NCI-H187 treated with DMSO at 0.1 percent for 48 hours (cell line): ENCODE measurements around the gene CMSS1.

Experiments
- DNase-seq: peaks from one replicate; lab custom pipeline; 2025; lab: John Stamatoyannopoulos, UW

Gene CMSS1

DNA sequence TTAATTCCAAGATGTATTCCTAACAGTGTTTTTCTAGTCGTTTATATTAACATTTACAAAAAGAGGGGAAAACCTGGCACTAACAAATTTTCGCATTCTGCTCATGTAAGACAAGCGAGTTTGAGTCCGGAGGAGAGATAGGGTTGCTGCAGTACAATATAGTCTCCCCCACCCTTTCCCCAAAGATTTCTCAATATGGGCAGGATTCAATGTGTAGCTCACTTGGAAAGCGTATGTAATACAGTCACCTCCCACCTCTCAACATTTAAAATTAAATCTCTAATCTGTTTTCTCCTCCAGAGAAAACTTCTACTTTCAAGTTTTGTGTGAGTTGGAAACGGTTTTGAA lies 57.9 kb downstream of the CMSS1 start:
- DNase-seq: no peak

- DNase-seq: no peak
These were observed 58.5 kb downstream of the CMSS1 start for GRCh38 chr3:99875929-99876841.

GRCh38 chr3:99877031-99877579 lies 59.4 kb downstream of the CMSS1 start:
- no peak for DNase-seq

- no peak for DNase-seq
These were observed 60.3 kb downstream of the CMSS1 start for GRCh38 chr3:99878005-99878404.

DNA sequence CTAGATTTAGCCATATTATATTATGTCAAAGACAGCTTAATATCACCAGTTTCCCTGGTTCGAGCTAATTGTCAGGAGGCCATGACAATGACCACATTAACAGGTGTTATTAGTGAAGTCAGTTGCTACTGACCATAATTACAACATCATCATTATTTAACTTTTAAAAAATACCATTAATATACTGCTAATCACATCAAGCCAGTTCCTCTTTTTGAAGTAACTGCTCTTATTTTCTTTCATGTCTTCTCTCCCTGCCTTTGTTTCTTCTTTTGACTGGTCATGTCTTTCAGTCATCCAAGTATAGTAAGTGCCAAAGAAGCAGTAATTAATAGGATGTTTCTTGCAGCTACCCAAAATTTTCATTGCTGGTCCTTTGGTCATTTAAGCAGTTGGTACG lies 61.6 kb downstream of the CMSS1 start:
- no peak for DNase-seq

DNA sequence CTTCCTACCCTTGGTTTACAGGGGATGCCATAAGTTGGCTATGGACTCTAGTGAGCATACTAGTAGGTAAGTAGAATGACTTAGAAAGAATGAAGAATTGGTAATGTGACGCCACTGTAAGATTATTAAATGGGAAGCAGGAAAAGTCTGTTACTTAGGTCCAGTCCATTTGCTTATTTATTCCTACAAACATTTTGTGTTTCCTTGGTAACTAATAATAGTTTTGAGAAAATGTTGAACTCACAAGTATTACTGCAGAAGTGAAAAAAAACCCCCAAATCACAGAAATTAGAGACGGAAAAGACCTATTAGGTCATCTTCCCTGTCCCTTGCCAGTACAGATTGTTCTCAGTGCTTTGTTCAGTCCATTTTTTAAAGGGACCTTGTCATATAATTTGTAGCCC lies 63.5 kb downstream of the CMSS1 start:
- no peak for DNase-seq

DNA sequence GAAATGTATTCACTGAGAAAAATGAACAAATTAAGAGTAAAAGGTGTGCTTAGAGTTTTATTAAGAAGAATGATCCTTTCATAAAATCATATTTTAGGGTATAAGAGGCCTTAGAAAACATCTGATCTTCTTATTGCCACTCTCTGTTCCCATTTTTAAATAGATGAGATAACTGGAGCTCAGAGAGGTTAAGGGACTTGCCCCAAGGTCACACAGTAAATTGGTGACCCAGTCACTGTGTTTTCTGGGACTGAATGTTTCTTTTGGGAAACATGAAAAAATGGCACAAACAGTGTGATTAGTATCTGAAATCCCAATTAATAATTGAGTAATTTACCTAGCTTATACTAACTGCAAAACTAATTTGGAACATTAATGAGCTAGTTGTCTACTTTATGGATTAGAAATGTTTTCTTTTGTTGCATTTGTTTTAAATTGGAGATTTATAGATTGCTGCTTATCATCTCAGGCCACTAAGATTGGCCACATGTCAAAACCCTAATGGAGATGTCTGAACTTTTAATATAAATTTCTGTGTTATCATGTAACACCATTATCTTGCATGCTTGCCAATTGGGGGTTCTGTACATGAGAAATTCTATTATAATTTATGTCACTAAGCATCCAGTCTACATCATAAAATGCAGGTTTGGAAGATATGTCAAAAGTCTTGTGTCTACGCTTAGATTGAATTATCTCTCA lies 64.9 kb downstream of the CMSS1 start:
- DNase-seq: no peak

DNA sequence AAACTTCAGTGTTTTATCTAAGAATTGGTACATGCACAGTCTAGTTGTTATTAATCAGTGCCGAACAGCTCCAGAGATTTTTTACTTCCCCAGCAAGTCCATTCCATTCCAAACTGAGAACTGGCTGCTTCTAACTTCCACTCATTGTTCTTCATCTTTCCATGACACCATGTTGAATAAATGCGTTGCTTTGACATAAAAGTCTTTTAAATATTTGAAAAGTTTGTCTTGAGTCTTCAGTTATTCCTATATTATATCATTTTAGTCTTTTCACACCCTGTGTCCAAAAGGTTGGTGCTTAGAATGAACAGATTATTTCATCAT lies 65.4 kb downstream of the CMSS1 start:
- DNase-seq: no peak

- no peak for DNase-seq
These were observed 66.0 kb downstream of the CMSS1 start for GRCh38 chr3:99883693-99884092.

DNA sequence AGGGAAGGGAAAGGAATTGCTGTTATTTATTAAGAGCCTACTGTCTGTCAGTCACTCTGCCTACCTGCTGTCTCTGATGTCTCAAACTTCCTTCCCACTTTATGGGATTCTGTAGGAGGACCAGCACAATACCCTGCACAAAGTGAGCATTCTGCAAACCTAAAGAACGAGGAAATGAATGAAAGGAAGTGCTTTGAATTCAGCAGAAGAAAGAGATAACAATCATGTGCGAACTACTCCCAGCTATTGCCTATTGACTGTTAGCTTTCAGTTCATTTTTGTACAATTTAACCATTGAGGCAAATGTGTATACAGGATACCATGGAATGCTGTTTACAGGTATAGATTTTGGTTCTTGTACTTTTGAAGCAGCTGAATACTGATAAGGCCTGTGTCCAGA lies 66.8 kb downstream of the CMSS1 start:
- no peak for DNase-seq

- no peak for DNase-seq
These were observed 67.4 kb downstream of the CMSS1 start for GRCh38 chr3:99885085-99885484.

DNA sequence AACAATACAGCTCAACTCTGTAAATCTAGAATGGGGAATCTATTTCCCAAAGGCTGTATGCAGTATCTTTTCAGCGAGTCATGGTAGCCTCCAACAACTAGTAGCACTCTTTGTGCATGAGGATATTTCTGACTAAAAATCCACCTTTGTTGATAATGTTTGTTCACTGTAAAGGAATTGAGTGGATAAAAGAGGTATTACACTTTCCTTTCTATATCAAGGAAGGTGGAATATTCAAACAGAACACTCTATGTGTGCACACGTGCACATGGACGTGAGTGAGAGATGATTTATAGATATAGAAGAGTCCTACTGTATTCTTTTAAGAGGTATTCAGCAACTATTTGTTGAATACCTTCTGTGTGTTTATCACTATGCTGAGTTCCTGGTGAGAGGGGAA lies 68.2 kb downstream of the CMSS1 start:
- no peak for DNase-seq

DNA sequence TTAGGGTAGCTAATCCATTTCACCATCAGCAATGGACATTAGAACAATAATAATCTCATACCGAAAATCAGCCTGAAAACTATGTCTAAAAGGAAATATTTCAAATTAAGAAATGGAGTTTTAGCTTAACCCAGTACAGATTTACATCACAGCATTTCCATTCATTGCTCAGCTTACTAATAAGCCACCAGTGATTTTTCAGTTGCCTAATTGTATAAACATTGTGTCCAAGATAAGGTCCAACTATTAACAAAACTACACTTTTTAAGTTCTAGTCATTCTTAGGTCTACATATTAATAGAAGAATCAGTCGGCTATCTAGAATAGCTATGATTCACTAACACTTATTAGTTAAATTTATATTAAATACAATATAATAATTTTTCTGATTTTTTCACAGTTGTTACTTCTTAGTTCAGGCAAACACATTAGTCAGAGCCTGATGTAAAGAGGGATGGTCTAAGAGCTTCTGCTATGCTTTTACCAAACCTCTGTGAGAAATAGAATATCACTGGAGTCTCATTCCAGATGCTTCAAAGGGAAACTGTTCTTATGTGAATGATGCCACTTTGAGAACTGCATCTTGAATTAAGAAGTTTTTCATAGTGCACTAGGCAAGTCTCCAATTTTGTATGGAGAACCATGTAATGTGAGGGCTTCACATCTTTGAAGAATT lies 74.1 kb downstream of the CMSS1 start:
- DNase-seq: no peak

DNA sequence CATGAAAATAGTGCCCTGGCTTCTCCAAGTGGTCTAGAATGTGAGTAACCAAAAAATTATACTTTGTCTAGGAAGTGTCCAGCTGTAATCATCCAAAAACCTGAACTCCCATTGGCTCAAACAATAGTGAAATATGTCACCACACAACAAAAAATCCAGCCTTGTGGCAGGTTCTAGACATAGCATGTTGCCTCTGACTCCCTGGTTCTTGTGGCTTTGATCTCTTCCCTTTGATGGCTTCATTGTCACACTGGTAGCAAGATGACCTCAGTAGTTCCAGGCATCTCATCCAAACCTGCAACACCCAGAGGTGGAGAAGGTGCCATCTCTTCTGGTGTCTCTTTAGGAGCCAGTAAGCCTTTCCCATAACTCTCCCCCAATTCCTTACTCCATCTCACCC lies 74.7 kb downstream of the CMSS1 start:
- no peak for DNase-seq

GRCh38 chr3:99895131-99895696 lies 77.6 kb downstream of the CMSS1 start:
- DNase-seq: no peak

- DNase-seq: no peak
These were observed 78.2 kb downstream of the CMSS1 start for GRCh38 chr3:99895703-99896441.

DNA sequence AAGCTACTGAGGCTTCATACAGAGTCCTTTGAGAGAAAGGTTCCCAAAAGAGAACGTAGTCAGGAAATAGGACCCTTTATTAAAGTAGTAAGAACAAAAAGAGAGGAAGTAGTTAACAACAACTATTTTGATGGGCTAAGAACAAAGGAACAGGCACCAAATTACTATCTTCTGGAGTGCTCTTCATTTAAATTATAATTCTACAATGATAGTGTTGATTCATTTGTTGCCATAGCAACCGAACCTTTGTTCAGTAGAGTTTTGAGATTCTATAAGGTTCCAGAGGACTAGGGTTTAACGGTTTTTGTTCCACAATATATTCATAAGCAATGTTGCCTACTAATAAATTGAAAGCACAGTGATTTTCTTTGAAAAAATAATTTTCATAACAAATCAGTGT lies 78.8 kb downstream of the CMSS1 start:
- DNase-seq: no peak

DNA sequence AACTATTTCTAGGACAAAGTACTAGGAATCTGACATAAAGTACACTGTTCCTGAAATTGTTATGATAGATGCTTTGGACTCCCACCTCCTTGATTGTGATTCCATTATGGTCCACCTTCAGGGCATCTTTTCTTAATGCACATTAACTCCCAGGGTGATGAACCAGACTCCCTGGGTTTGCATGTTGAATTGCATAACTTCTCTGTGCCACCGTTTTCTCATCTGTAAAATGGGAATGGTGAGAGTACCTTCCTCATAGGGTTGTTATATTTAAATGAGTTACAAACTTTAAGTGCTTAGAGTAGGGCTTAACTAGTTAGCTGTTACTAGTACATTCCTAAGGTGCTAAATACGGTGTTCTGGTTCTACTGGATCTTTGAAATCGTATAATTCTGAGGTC lies 81.9 kb downstream of the CMSS1 start:
- DNase-seq: no peak

- no peak for DNase-seq
These were observed 82.6 kb downstream of the CMSS1 start for GRCh38 chr3:99900248-99900647.

DNA sequence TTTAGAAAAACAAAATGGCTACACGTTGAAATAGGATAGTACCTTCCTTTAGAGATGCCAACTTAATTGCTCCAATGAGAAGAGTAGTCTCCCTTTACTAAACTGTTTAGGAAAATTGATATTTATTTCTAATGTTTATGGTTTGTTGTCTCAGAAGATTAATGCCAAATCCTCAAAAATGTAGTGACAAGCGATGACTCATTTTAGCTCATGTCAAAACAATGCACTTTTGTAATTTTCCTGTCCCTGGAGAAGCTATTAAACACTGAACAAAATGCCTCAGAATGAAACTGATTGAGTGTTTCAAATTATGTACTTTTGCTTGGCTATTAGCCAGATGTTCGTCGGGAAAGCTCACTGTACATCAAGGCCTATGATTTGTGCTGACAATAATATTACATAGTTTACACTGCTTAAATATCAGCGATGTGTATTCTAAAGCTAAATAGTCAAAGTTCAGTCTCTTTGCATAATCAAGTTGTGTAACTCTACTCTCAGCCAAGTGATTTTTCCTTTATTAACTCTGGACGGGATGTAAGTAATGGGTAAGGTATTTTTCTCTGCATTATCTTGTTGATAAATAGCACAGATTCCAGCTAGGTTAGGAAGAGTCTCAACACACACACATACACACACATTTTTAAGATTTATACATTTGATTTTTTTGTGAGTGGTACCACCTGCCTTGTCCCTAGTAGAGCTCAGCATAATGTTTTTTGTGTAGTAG lies 83.7 kb downstream of the CMSS1 start:
- no peak for DNase-seq

DNA sequence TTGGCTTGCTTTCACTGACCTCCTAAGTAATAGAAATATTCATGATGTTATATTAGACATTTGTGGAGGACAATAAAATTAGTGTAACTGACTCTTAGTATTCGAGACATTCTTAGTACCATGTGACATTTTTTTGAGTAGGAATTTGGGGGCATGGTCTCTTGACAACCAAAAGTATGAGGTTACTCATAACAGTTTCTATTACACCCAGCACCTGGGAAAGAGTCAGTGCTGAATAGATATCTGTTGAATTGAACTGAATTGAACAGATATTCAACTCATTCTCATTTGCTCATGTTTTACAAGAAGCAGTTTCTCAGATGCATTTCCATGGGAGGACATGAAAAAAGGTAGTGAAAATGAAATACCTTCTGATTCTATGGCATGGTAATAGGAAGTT lies 84.4 kb downstream of the CMSS1 start:
- no peak for DNase-seq
